HG02588 (cell line): ENCODE results near the gene SRCAP.
A peak's percentile ranks its signal among the peaks of the same experiment; 100 is the strongest.
"Not testable (repeated sequence)": the region's sequence is repeated elsewhere in the genome, so short reads cannot be mapped to it uniquely, and the experiment has no call there.

Experiments
- ATAC-seq: cut with Tn5 transposase; IDR thresholded peaks from one replicate; pipeline ENCODE4 v1.9.1; 2021; ENCODE audit warnings: mild to moderate bottlenecking, moderate library complexity; ENCODE audit not compliant: unreplicated experiment

The SRCAP gene

DNA sequence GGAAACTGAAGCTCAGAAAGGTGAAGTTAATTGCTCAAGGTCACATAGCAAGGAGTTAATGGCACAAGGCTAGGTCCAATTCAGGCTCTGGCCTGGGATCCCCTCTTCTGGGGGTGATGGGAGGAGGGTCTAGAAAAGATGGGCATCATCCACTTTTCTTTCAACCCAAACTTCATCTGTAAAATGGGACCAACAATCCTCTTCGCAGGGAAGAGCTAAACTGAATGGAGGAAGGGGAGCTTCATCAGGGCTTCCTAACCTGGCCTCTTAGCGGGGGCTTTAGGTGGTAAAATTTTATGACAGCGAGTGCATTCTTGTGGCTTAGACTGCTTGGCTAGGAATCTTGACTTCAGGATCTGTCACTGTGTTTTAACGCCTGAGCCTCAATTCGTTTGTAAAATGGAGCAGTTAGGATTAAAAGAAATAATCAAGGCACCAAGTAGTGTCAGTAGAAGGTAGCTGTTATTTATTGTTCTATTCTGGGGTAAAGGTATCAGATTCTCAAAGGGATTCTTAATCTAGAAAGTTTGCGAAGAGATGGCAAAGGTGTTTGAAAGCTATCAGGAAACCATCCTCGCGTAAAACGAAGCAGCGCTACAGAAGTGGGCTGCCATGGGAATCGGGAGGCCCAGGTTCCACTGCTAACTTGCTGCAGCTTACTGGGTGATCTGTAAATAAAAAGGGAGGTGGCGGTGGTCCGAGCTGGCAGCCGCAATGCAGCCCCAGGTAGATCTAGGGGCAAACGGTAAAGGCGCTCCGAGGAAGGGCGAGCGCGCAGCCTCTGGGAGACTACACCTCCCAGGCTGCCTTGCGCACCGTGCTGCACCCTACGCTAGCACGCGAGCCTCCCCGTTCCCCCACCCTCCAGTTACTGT lies 1.5 kb upstream of the SRCAP start:
- peak; percentile 81 for ATAC-seq

DNA sequence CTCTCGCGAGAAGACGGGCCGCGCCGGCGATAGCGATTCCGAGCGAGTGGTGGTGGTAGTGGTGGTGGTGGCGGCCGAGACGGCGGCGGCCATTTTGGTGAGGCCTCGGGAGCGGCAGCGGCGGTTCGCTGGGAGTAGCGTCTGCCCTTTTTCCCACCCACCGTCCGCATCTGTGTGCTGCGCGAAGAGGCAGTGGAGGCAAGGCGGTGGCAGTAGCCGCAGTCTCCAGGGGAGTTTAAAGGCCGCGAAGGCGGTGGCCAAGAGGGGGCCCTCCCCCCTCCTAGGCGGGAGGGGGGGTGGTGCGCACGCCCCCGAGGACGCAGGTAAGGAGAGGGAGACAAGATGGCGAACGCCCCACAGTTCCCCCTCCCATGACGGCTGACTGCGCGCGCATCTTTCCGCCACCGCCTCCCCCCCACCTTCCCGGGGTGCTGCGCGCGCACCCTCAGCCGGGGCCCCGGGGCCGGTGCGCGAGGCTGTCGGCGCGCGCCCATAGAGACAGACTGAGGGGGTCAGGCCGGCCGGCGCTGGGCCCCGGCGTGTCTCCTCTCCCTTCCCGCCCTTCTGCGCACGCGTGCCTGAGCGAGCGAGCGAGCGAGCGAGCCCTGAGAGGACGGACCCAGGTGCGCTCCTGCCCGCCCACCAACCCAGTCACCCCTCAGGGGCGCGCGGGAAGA lies 694 bp upstream of the SRCAP start:
- ATAC-seq: peak; percentile 65

DNA sequence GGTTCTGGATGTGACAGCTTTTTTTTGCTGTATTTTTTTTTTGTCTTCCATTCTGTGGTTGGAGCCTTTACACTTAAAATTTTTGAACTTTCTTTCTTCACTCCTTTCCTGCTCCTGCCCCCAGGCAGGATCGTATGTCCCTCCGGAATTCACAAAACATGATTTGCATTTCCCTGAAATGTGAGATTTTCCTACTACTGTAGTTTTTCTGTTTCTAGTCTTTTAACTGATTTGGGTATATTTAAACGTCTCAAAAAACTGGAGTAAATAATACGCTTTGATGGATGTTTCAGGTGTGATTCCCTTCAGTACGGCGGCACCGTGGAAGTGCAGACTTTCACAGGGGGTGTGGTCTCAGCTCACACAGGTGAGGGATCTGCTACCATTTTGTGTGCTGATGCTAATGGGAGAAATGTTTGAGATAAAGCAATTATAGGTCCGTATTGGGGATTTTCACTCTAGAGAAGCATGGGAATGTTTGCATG lies 686 bp downstream of the SRCAP start:
- no peak for ATAC-seq

DNA sequence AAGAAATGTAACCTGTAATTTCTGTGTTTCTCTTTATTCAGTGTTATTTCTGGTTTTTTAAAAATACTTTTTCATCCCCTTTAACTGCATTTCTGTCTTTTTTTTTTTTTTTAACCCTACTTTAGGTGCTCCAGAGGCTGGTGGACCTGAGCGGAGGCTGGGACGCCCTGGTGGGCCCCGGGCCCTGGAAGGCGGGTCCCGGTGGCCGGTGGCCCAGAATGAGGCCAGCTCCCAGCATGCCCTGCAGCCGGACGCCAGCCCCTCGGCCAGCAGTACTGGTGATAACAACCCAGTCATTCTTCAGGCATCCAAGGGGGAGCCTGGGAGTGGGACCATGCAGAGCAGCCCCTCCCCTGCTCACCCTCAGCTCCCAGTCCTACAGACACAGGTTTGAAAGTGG lies 1.5 kb downstream of the SRCAP start:
- ATAC-seq: no peak

DNA sequence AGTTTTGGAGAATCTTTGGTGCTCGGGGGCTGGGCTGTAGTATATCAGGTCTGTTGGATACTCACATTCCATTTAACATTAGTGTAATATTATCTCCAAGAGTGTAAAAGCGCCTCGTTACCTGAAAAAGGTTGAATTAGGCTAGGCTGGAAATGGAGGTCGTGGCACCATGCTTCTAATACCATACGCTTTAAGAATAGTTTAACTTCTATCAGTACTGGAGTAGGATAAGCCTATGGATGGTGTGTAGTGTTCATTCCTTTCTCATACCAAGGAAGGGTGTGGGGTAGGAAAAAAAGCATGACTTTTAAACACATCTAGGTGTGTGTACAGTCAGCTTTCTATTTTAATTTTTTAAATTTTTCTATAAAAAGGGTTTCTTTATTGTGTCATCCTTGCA lies 2.0 kb downstream of the SRCAP start:
- ATAC-seq: no peak

DNA sequence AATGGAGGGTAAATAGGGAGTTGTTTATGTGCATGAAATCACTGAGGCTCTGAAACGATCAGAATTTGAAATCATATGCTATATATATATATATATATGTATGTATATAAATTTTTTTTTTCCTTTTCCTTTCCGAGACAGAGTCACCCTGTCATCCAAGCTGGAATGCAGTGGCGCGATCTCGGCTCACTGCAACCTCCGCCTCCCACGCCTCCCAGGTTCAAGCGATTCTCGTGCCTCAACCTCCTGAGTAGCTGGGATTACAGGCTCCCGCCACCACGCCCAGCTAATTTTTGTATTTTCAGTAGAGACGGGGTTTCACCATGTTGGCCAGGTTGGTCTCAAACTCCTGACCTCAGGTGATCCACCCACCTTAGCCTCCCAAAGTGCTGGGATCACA lies 4.1 kb downstream of the SRCAP start:
- ATAC-seq: not testable (repeated sequence)

DNA sequence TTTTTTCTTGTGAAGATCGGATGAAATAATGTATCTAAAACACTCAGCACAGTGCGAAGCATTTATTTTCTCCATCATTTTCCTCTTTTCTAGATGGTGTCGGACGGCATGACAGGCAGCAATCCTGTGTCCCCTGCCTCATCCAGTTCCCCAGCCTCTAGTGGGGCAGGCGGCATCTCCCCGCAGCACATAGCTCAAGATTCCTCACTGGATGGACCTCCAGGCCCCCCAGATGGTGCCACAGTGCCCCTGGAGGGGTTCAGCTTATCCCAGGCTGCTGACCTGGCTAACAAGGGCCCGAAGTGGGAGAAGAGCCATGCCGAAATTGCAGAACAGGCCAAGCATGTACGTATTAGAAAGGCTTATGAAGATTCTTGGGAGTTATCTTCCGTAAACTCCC lies 5.0 kb downstream of the SRCAP start:
- ATAC-seq: no peak

DNA sequence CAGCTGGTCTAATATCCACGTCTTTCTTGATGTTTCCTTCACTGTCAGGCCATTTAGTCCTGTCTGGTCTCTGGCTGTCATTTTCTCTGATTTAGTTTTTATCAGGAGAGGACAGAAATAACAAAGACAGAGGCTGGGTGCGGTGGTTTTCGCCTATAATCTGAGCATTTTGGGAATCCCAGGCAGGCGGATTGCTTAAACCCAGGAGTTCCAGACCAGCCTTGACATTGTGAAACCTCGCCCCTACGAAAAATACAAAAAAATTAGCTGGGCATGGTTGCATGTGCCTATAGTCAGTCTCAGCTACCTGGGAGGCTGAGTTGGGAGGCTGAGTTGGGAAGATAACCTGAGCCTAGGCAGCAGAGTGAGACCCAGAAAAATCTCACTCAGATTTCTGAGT lies 7.1 kb downstream of the SRCAP start:
- ATAC-seq: no peak

DNA sequence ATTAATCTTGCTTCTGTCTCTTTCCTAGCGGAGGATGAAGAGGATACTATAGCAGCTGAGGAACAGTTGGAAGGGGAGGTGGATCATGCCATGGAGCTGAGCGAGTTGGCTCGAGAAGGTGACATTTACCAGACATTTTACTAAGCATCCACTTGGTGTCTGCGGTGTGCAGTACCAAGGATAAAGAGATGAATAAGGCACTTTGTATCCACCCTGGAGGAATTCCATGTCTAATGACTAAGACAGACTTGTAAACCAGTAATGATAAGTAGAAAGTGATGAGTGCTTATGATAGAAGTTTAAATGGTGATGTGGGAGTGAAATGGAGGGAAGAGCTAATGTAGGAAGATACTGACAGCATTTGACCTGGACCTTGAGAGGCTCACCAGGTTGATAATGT lies 12.0 kb downstream of the SRCAP start:
- no peak for ATAC-seq

DNA sequence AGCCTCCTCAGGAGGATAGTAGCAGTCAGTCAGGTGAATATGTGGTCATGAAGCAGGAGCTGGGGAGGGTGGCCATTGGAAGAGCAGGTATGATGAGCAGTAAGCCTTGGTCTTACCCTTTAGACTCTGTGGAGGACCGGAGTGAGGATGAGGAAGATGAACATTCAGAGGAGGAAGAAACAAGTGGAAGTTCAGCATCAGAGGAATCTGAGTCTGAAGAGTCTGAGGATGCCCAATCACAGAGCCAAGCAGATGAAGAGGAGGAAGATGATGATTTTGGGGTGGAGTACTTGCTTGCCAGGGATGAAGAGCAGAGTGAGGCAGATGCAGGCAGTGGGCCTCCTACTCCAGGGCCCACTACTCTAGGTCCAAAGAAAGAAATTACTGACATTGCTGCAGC lies 12.7 kb downstream of the SRCAP start:
- ATAC-seq: no peak

DNA sequence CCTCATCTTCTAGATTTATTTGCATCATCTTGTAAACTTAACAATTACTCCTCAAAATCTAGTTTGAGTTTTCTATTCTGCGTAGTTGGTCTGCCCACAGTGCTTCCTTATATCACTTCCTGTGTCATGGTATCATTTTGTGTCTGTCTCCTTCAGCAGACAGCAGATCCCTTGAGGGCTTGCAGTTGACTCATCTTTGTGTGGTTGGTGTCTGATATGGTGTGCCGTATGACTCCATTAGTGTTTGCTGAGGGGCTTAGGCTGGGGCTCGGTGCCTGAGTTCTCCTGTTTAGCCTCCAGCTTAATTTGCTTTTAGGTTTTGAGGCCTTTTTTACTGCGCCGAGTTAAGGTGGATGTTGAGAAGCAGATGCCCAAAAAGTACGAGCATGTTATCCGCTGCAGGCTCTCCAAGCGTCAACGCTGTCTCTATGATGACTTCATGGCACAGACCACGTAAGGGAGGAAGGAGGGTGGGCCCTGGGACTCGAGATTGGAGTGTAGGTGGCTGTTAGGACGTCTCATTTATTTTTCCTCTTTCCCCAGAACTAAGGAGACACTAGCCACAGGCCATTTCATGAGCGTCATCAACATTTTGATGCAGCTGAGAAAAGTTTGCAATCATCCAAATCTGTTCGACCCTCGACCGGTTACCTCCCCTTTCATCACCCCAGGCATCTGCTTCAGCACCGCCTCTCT lies 16.9 kb downstream of the SRCAP start:
- ATAC-seq: no peak

DNA sequence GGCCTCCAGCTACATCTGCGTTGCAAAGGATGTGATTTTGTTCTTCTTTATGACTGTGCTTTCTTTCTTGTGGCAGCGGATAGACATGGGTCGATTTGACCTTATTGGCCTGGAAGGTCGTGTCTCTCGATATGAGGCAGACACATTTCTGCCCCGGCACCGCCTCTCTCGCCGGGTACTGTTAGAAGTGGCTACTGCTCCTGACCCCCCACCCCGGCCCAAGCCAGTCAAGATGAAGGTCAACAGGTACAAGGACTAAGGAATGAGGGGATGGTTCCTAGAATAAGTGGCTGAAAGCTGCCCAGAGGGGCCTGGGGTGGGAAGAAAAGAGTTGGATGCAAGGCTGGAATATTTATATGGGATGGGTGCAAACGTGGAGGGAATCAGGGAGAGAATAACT lies 21.1 kb downstream of the SRCAP start:
- ATAC-seq: no peak

DNA sequence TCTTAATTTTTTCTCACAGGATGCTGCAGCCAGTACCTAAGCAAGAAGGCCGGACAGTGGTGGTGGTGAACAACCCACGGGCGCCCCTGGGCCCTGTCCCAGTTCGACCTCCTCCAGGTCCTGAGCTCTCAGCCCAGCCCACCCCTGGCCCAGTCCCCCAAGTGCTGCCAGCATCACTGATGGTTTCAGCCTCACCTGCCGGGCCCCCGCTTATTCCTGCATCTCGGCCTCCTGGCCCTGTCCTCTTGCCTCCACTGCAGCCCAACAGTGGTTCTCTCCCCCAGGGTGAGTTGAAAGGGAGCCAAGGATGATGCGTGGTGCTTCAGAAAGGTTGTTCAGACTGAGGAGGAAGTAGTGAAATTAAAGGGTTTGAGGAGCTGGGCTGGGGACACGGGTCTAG lies 21.7 kb downstream of the SRCAP start:
- no peak for ATAC-seq

DNA sequence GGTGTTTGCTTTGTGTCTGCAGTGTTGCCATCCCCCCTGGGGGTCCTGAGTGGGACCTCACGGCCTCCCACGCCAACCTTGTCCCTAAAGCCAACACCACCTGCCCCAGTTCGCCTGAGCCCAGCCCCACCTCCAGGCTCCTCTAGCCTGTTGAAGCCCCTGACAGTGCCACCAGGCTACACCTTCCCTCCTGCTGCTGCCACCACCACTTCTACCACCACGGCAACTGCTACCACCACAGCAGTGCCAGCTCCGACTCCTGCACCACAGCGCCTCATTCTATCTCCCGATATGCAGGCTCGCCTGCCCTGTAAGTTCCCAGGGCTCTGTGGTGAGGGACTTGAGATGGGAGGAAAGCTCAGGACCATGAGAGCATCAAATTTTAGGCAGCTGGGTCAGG lies 22.2 kb downstream of the SRCAP start:
- no peak for ATAC-seq

DNA sequence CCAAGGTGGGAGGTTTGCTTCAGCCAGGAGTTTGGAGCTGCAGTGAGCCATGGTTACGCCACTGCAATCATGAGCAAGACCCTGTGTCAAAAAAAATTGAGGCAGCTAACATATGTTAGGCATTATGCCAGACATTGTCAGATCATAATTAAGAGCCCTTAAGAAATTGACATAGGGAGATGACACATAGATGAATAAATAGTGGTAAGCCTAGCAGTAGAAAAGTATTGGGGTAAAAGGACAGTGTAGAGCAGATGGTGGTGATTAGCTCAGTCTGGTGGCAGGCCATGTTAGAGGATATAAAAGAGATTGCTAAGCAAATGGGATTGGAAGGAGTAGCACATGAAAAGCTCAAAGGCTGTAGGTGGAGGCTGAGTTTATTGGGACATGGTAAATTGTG lies 22.6 kb downstream of the SRCAP start:
- ATAC-seq: no peak

DNA sequence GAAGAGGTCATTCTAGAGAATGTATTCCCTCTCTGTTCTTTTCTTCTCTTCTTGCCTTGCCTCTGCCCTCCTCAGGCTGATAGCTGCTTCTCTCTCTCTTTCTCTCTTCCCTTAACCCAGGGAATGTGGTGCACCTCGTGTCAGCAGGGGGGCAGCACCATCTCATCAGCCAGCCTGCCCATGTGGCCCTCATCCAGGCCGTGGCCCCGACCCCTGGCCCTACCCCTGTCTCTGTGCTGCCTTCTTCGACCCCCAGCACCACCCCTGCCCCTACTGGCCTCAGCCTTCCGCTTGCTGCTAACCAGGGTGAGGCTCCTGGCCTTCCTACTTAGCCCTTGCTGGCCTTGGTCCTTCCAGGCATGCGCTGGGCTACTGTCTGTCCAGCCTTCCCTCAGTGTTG lies 23.5 kb downstream of the SRCAP start:
- ATAC-seq: no peak

DNA sequence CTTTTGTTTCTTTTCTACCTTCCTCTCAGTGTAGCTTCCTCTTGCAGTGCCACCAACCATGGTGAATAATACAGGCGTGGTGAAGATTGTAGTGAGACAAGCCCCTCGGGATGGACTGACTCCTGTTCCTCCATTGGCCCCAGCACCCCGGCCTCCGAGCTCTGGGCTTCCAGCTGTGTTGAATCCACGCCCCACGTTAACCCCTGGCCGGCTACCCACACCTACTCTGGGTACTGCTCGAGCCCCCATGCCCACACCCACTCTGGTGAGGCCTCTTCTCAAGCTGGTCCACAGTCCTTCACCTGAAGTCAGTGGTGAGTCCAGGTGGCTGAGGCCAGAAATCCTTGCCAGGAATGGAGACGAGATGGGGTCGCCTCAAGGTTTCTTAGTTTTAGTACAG lies 23.9 kb downstream of the SRCAP start:
- no peak for ATAC-seq

DNA sequence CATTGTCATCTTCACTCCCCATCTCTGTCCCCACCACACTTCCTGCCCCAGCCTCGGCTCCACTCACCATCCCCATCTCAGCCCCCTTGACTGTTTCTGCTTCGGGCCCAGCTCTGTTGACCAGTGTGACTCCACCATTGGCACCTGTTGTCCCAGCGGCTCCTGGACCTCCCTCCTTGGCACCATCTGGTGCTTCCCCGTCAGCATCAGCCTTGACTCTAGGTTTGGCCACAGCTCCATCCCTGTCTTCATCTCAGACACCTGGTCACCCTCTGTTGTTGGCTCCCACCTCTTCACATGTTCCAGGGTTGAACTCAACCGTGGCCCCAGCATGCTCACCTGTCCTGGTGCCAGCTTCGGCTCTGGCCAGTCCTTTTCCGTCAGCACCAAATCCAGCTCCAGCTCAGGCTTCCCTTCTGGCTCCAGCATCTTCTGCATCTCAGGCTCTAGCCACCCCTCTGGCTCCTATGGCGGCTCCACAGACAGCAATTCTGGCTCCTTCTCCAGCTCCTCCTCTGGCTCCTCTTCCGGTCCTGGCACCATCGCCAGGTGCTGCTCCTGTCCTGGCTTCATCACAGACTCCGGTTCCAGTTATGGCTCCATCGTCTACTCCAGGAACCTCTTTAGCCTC lies 24.9 kb downstream of the SRCAP start:
- ATAC-seq: no peak

DNA sequence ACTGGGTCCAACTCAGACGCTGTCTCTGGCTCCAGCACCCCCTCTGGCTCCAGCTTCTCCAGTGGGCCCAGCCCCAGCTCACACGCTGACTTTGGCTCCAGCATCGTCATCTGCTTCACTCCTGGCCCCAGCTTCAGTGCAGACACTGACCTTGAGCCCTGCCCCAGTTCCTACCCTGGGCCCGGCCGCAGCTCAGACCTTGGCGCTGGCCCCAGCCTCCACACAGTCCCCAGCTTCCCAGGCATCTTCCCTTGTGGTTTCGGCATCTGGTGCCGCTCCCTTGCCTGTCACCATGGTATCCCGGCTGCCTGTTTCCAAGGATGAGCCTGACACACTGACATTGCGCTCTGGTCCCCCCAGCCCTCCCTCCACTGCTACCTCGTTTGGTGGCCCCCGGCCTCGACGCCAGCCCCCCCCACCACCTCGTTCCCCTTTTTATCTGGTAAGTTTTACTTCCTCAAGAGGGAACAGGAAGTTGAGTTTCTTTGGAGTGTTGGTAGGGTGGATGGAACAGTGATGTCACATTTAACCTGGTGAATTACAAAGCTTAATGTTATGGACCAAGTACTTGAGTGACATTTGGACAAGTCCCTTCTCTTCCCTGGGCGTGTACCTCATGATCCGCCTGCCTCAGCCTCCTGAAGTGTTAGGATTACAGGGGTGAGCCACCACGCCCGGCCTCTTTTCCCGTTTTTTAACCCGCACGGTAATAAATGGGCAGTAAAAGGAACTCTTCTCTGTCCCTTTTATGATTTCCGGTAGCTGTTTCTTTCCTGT lies 25.9 kb downstream of the SRCAP start:
- no peak for ATAC-seq

DNA sequence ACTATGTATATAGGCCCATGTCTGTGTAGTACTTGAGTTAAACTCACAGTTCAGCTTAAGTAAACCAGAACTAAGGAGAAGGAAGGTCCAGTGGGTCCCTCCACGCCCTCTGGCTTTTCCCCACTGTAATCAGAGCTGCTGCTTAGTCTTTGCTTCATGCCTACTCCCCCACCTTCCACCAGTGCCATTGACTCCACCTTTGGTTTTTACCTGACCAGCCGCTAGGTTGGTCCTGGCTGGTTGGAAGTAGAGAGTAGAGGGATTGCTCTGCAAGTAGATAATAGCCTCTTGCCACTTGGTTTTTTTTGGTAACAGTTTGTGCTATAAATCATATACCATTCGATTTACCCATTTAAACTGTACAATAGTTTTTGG lies 26.4 kb downstream of the SRCAP start:
- no peak for ATAC-seq

DNA sequence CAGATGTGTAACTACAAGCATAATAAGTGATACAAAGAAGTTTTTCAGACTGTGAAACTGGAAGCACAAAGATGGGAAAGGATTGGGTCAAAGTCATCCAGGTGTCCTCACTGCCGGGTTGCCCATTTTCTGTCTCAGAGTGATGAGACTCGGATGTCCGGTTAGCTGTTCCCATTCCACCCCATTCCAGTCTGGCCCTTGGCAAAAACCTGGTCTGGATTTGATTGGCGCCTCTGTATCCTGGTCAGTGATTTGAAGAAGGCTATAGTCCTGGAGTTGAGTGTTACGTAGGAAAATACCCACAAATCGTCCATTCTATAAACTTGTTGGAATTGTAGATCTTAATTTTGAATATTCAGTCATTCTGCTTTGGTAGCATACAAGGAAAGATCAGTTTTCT lies 29.4 kb downstream of the SRCAP start:
- ATAC-seq: no peak
